ENCODE results near the gene LRRTM1. TPM values are rescaled to one million over a fixed set of nuclear protein-coding genes. Genes with fewer than 3 reads are reported as not detected.

The LRRTM1 gene
- total and polyA plus RNA-seq, 2 donors (not counting 3 experiments of a cell fraction or from before 2014, with no cell fraction given) = not detected

- Histone ChIP-seq H4K20me1 (replicated peaks; ENCODE audit: control insufficient read depth, extremely low read depth, insufficient read depth, low read length) (no peaks in the 10 kb centered on the region), H3K9me1 (replicated peaks; ENCODE audit: control insufficient read depth, extremely low read depth, insufficient read depth, low read length) (no peaks in the 10 kb centered on the region), H3K27ac (ENCODE audit: insufficient read depth, low read depth, low read length) (no peak overlapping the region), H3K79me2 (ENCODE audit: control insufficient read depth, insufficient read depth, low read length) (no peaks in the 10 kb centered on the region), H3K4me1 (ENCODE audit: control insufficient read depth, extremely low read depth, insufficient read depth, low read length) (no peaks in the 10 kb centered on the region), H3K4me2 (ENCODE audit: insufficient read depth, low read length) (no peak overlapping the region), H2AFZ (ENCODE audit: low read depth, low read length) (no peak overlapping the region), H3K36me3 (ENCODE audit: control insufficient read depth in 2 of 2, extremely low read depth in 1 of 2, insufficient read depth in 2 of 2, low read length in 2 of 2) (no peaks in the 10 kb centered on the region), H3K4me3 (replicated peaks in 1 of 3; ENCODE audit: insufficient read depth in 1 of 3, low read depth in 1 of 3, low read length in 3 of 3) (no peak overlapping the region), H3K9me3 (replicated peaks; ENCODE audit: control insufficient read depth, insufficient read depth, low read length) (peaks cover 5% of the 10 kb centered on the region), H3K27me3 (ENCODE audit: control insufficient read depth in 2 of 2, insufficient read depth in 2 of 2, low read length in 2 of 2) (no peaks in the 10 kb centered on the region), H3K9ac (replicated peaks; ENCODE audit: extremely low read depth, insufficient read depth, low read length) (no peak overlapping the region)
- TF ChIP-seq POLR2AphosphoS5 (IDR thresholded peaks at IDR 0.05; ENCODE audit: insufficient read depth, low read depth, low read length) (no peak), EZH2 (IDR thresholded peaks at IDR 0.05; ENCODE audit: borderline replicate concordance, low read depth, low read length, severe bottlenecking) (no peak), CTCF (IDR thresholded peaks at IDR 0.05; ENCODE audit: extremely low read depth in 1 of 2, insufficient read depth in 1 of 2, low read depth in 1 of 2, low read length in 2 of 2) (no peak), POLR2A (IDR thresholded peaks at IDR 0.05; ENCODE audit: low read depth, low read length) (no peak), FOS (IDR thresholded peaks at IDR 0.05; ENCODE audit: borderline replicate concordance, insufficient read depth, low read length) (no peak), GATA2 (IDR thresholded peaks at IDR 0.05; ENCODE audit: insufficient read depth, insufficient read length, low read depth, low read length) (no peak), JUN (IDR thresholded peaks at IDR 0.05; ENCODE audit: borderline replicate concordance, insufficient read depth, insufficient read length, low read depth) (no peak), MYC (IDR thresholded peaks at IDR 0.05; ENCODE audit: low read depth, low read length) (no peak), MAX (IDR thresholded peaks at IDR 0.05; ENCODE audit: insufficient read depth, insufficient read length) (no peak)
- DNase-seq (ENCODE audit: low read depth, low spot score) = no peak
- FAIRE-seq = no peak
- no TSS peak for BruUV-seq (replicated peaks)
- ChIA-PET POLR2A (no interaction called here), CTCF (no interaction called here)
- intact Hi-C loops (cut with micrococcal nuclease) (no loop called here), dilution Hi-C loops (cut with MboI; ENCODE audit: extremely low pct_ligation_motif_present, low sequenced_read_pairs) (no loop called here)
Measured at GRCh38 chr2:80266231-80266630, 38.3 kb downstream of the LRRTM1 start.
